OCI-LY7 (cell line): Measurements from ENCODE around the gene ADGRG6.

Experiments used
- CTCF ChIP-seq: fragments of 200-600 bp; sonication (generic); conservative IDR thresholded peaks from 2 replicates; pipeline ENCODE4 v1.5.1; 2014; ENCODE audit warnings: mild to moderate bottlenecking, antibody characterized with exemption, low read length, moderate library complexity, mixed read lengths
- EZH2phosphoT487 ChIP-seq: fragments of 200-600 bp; sonication (generic); IDR thresholded peaks from 2 replicates; pipeline ENCODE4 v1.6.1; 2018; ENCODE audit warnings: low read depth, borderline replicate concordance, mild to moderate bottlenecking, mixed run types, antibody characterized with exemption, low read length, moderate library complexity, mixed read lengths

GRCh38 chr6:142307963-142308748, 6.3 kb downstream of the ADGRG6 start:
- TF ChIP-seq CTCF: no peak
- TF ChIP-seq EZH2phosphoT487: no peak
